A204.1 (cell line): Measurements from ENCODE around the gene BORCS5.
"Not testable (repeated sequence)": the region's sequence is repeated elsewhere in the genome, so short reads cannot be mapped to it uniquely, and the experiment has no call there.

Experiments used
- FAIRE-seq: peaks from 2 replicates; lab custom pipeline; 2012; peaks lifted over from hg19 to GRCh38; lab: Jason Lieb, UNC

BORCS5 gene

DNA sequence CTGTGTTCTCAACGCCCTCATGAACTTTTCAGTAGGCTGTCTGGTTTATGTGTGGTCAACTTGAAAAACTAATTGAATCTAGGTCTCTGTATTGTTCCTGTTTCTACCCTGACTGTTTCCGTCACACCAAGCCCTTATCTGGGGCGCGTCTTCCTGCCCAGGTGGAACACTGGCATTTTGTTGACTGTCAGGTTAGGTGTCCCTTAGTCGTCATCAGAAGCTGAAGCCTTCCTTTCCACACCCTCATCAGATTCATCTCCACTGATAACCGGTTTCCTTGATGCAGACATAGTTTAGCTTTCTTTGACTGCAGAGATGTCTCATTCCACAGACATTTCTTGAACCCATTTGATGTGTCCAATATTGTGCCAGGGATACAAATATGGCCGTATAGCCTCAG is 109.3 kb downstream of the BORCS5 start:
- no peak for FAIRE-seq

DNA sequence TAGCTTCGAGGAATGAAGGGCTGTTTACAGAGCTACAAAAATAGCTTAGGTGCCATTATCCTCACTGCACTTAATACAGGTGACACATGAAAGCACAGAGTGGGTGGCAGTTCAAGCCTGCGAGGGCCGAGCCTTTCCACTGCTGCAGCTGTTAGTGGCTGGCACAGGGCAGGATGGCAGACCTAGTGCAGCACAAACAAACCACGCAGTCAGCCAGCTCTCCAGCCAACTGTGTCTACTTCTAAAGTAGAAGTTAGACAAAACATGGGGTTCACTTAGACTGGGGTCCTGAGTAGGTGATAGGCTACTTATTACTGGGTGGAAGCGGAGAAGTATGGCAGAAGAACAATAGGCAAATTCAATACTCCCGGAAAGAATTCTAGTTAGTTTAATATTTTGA is 110.4 kb downstream of the BORCS5 start:
- no peak for FAIRE-seq

- no peak for FAIRE-seq
These were observed 110.9 kb downstream of the BORCS5 start for GRCh38 chr12:12467688-12468261.

GRCh38 chr12:12468575-12468974 is 111.7 kb downstream of the BORCS5 start:
- FAIRE-seq: no peak

GRCh38 chr12:12469386-12469785 is 112.5 kb downstream of the BORCS5 start:
- no peak for FAIRE-seq

DNA sequence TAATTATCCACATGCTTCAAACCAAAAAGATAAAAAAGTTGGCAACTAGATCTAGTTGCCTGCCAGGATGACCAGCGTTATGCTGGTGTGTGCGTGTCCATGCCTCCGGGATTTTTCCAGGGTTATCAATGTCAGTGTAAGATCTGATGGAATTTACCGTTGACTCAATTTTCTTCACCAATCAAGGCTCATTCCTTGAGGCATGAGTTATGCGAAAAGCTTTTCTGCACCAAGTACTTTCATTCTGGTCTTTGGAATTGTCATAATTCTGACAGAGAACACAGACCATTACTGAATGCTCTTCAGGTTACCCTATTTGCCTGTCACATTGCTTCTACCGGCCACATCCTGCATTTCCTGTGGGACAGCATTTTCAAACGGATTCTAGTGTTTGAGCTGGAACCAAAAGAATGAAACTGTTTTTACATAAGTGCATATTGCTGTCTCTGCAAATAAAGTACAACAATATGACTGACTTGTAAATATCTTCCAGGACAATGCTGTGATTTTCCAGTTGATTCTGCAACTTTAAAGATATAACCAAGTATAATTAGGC is 114.0 kb downstream of the BORCS5 start:
- FAIRE-seq: no peak

DNA sequence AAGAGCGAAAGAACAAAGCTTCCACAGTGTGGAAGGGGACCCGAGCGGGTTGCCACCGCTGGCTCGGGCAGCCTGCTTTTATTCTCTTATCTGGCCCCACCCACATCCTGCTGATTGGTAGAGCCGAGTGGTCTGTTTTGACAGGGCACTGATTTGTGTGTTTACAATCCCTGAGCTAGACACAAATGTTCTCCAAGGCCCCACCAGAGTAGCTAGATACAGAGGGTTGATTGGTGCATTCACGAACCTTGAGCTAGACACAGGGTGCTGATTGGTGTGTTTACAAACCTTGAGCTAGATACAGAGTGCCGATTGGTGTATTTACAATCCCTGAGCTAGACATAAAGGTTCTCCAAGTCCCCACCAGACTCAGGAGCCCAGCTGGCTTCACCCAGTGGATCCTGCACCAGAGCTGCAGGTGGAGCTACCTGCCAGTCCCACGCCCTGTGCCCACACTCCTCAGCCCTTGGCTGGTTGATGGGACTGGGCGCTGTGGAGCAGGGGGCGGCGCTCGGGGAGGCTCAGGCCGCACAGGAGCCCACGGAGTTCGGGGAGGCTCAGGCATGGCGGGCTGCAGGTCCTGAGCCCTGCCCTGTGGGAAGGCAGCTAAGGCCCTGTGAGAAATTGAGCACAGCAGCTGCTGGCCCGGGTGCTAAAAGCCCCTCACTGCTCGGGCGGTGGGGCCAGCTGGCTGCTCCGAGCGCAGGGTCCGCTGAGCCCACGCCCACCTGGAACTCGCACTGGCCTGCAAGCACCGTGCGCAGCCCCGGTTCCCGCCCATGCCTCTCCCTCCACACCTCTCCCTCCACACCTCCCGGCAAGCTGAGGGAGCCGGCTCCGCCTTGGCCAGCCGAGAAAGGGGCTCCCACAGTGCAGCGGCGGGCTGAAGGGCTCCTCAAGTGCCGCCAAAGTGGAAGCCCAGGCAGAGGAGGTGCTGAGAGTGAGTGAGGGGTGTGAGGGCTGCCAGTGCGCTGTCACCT is 115.4 kb downstream of the BORCS5 start:
- FAIRE-seq: not testable (repeated sequence)

DNA sequence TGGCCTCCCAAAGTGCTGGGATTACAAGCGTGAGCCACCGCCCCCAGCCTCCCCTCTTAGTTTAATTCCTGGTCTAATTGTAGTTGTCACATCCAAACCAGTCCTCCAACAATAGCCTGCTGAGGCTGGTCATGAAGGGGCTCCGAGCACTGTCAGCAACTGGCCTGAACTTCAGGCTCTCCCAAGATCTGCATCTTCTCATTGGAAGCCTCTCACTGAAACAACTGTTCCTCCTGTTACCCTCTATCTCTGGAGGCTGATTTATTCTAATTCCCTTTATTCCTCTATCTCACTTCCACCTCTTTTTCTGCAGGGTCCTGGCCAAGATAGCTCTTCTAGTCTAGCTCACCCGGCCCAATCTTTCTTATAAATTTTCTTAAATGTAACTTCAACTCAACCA is 116.3 kb downstream of the BORCS5 start:
- FAIRE-seq: no peak

DNA sequence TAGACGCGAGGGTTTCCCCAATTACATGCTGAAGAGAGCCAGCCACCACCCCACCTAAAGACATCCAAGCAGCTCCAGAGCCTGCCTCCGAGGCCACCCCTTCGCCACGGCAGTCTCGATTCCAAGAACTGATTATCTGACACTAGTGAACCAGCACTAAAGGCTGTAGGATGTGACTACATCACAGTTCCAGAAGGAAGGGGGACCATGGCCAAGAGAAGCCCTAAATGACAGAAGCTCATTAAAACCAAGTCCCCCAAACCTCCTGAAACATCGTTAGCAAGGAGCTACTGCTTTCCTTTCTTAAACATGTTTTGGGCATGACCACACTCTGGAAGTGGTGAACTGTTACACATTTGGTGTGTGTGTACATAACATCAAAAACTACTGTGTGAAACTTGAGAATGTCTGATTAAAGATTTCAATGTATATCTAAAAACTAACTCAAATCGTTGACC is 117.6 kb downstream of the BORCS5 start:
- no peak for FAIRE-seq

DNA sequence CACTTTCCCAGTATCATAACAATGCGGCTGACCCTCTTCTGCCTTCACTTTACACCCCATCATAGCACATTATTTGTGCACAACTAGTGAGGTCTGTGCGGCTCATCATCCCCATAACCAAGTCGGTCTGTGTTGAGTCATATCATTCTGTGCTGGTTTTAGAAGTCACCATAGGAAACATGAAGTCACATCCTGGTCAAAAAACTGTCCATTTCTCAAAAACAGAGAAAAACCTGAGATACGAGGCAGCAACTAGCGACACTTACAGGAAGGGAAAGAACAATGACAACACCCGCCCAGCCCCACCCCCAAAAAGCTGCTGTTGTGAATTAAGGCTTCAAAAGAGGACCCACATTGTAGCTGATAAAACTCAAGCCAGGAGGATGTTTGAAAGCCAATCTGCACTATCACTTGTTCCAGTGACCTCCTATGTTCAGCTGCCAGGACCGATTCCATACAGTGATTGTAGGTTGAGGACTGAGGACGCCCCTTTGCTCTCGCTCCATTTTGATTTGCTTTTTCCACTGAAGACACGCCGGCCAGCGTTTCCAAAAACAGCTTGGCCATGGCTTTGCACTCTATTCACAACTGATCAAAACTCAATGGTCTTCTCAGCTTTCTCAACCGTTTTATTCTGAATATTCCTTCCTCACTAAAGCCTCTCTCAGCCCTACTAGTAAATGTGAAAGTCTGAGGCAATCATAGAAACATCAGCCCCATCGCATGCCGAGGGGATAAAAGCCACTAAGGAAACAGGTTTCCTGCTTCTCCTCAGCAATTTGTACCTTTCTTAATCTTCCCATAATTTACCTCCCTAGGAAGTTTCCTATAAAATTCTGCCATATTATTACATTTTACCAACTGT is 118.3 kb downstream of the BORCS5 start:
- FAIRE-seq: no peak

GRCh38 chr12:12476857-12477531 is 120.1 kb downstream of the BORCS5 start:
- FAIRE-seq: no peak

DNA sequence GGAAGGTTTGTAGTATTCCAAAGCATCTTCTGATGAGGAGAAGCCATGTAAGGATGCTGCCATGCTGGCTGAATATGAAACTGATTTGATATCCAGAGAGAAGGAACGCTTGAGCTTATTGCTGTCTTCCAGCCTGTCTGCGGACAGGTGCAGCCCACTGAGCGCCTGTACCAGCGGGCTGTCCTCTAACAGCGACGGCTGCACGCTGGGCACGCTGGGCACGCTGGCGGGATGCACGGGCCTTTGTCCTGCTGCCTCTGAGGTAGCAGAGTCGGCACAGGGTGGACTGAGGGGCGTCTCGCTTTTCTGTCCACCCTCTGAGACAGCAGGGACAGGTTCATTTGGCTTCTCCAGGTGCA is 120.6 kb downstream of the BORCS5 start:
- no peak for FAIRE-seq

GRCh38 chr12:12480074-12480473 is 123.2 kb downstream of the BORCS5 start:
- no peak for FAIRE-seq

GRCh38 chr12:12481631-12482030 is 124.8 kb downstream of the BORCS5 start:
- no peak for FAIRE-seq

- no peak for FAIRE-seq
These were observed 125.4 kb downstream of the BORCS5 start for GRCh38 chr12:12482150-12482761.

DNA sequence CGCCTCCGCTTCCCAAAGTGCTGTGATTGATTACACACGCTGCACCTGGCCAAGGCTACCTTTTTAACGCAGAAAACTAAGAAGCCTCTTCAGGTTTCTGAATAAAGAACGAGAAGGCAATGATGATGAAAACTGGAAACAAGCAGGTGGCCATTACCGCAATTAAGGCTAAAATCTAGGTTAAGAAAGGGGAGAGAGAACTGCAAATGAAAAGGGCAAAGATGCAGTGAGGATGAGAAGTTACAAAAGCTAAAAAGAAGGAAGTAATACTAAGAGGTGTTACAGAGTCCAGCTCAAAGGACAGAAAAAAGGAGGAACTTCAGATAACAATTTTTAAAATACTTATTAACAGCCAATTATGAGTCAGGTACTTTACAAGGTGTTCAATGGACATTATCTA is 126.1 kb downstream of the BORCS5 start:
- FAIRE-seq: no peak

DNA sequence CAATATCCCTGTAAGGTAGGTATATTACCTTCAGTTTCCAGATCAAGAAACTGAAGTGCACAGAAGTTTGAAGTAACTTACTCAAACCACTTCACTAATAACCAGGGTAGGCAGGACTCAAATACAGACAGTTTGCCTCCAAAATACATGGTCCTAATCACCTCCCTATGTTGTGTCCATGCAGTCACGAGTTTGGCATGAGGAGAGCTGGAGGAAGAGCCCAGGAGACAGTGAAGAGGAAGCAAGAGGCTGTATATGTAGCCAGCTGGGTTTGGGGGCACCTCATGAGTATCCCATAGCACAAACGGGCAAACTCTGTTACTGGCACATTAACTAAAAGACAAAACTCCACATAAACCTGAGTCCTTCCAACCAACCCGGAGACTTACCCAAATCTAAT is 126.6 kb downstream of the BORCS5 start:
- no peak for FAIRE-seq

GRCh38 chr12:12486661-12487240 is 129.9 kb downstream of the BORCS5 start:
- no peak for FAIRE-seq

GRCh38 chr12:12487490-12487889 is 130.6 kb downstream of the BORCS5 start:
- FAIRE-seq: no peak

DNA sequence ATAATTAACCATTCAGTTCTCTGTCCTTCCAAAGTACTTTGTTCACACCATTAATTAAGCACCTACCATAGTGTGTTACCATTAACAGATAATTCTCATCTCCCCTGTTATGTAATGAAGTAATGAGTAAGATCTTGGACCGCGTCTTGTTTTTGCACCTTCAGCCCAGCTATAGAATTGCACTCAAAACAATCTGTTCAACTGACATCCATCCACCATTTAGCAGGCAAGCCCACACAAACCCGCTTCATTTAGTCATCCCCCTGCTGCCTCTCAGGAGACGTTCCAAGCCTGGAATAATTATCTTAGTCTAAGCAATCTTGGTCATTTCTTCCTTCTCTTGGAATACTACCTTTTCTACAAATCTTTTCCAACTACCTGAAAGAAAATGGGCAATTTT is 131.4 kb downstream of the BORCS5 start:
- no peak for FAIRE-seq
